CD14-positive monocyte (primary cell): ENCODE results near the gene RNU1-4. TPM values are rescaled to one million over a fixed set of nuclear protein-coding genes. Genes with fewer than 3 reads are reported as not detected.
"Not testable (repeated sequence)": the region's sequence is repeated elsewhere in the genome, so short reads cannot be mapped to it uniquely, and the experiment has no call there.

ENCODE experiments used
- DNase-seq, 3 donors: peaks; one replicate each; pipeline ENCODE4 v3.0.0-alpha.2; 2011 to 2022
- H2AFZ ChIP-seq: 2 replicates; pipeline ENCODE4 v1.6.0; 2012; ENCODE audit warnings: mild to moderate bottlenecking, low read depth, low read length, inconsistent platforms; ENCODE audit not compliant: insufficient read depth, poor library complexity, severe bottlenecking
- H3K27ac ChIP-seq, 2 donors: 1 replicate in 1 of 2; 2 replicates in 1 of 2; pipeline ENCODE4 v1.5.1; 2012 to 2013; ENCODE audit warnings: low read length in 2 of 2, control low read depth in 1 of 2, inconsistent platforms in 1 of 2, low read depth in 1 of 2, mild to moderate bottlenecking in 1 of 2
- H3K27me3 ChIP-seq, 2 donors: one replicate each; pipeline versions ENCODE4 v1.6.0 to v1.6.1; 2011 to 2013; ENCODE audit warnings: low read length in 2 of 2; ENCODE audit not compliant: control insufficient read depth in 2 of 2, insufficient read depth in 2 of 2
- H3K36me3 ChIP-seq, 2 donors: replicated peaks in 1 of 2; 1 replicate in 1 of 2; 2 replicates in 1 of 2; pipeline versions ENCODE4 v1.5.1 to v1.6.1; 2012 to 2013; ENCODE audit warnings: low read length in 2 of 2, control low read depth in 1 of 2, inconsistent platforms in 1 of 2, mild to moderate bottlenecking in 1 of 2; ENCODE audit not compliant: insufficient read depth in 2 of 2, control insufficient read depth in 1 of 2
- H3K4me1 ChIP-seq, 2 donors: 1 replicate in 1 of 2; 2 replicates in 1 of 2; pipeline versions ENCODE4 v1.5.1 to v1.6.1; 2012 to 2013; ENCODE audit warnings: low read length in 2 of 2, control low read depth in 1 of 2, inconsistent platforms in 1 of 2, mild to moderate bottlenecking in 1 of 2, moderate library complexity in 1 of 2; ENCODE audit not compliant: insufficient read depth in 2 of 2, control insufficient read depth in 1 of 2
- H3K4me2 ChIP-seq: replicated peaks from 2 replicates; pipeline ENCODE3; 2012; ENCODE audit warnings: low read length, moderate library complexity, mild to moderate bottlenecking; ENCODE audit not compliant: poor library complexity, severe bottlenecking; ENCODE audit errors: extremely low read depth
- H3K4me3 ChIP-seq, 3 experiments: fragments of 200-600 bp in 1 of 3; sonication (generic) in 1 of 3; replicated peaks in 1 of 3; 1 replicate in 2 of 3; 2 replicates in 1 of 3; pipeline ENCODE4 v1.5.1; 2011 to 2013; ENCODE audit warnings: low read length in 3 of 3, mild to moderate bottlenecking in 3 of 3, control low read depth in 2 of 3, low read depth in 2 of 3, inconsistent platforms in 1 of 3, moderate library complexity in 1 of 3
- H3K79me2 ChIP-seq: 2 replicates; pipeline ENCODE4 v1.6.0; 2012; ENCODE audit warnings: mild to moderate bottlenecking, control low read depth, inconsistent platforms, low read length, moderate library complexity; ENCODE audit not compliant: insufficient read depth
- H3K9ac ChIP-seq: 2 replicates; pipeline ENCODE4 v1.6.0; 2017; ENCODE audit warnings: low read length, mild to moderate bottlenecking; ENCODE audit not compliant: insufficient read depth, poor library complexity, severe bottlenecking
- H3K9me3 ChIP-seq, 2 donors: replicated peaks in 1 of 2; 1 replicate in 1 of 2; 2 replicates in 1 of 2; pipeline versions ENCODE4 v1.5.1 to v1.6.1; 2012 to 2013; ENCODE audit warnings: low read length in 2 of 2, control low read depth in 1 of 2; ENCODE audit not compliant: control insufficient read depth in 1 of 2, insufficient read depth in 1 of 2
- H4K20me1 ChIP-seq: 2 replicates; pipeline ENCODE4 v1.6.0; 2012; ENCODE audit warnings: mild to moderate bottlenecking, low read length, control low read depth, moderate library complexity; ENCODE audit not compliant: insufficient read depth
- H3K27ac Mint-ChIP-seq, 7 donors: one replicate each; pipeline ENCODE4 v1.8.0; 2020; ENCODE audit warnings: mild to moderate bottlenecking in 7 of 7, mixed read lengths in 7 of 7, moderate library complexity in 6 of 7, inconsistent platforms in 2 of 7
- H3K27me3 Mint-ChIP-seq, 3 donors: one replicate each; pipeline ENCODE4 v1.8.0; 2021 to 2022; ENCODE audit warnings: low read depth in 3 of 3, mild to moderate bottlenecking in 3 of 3, mixed read lengths in 3 of 3, moderate library complexity in 3 of 3, inconsistent platforms in 1 of 3
- H3K36me3 Mint-ChIP-seq, 2 donors: one replicate each; pipeline ENCODE4 v1.8.0; 2020; ENCODE audit warnings: mixed read lengths in 2 of 2, inconsistent platforms in 1 of 2, mild to moderate bottlenecking in 1 of 2
- H3K4me1 Mint-ChIP-seq: one replicate; pipeline ENCODE4 v1.8.0; 2020; ENCODE audit warnings: mild to moderate bottlenecking, mixed read lengths
- H3K4me3 Mint-ChIP-seq, 2 donors: one replicate each; pipeline ENCODE4 v1.8.0; 2020; ENCODE audit warnings: mild to moderate bottlenecking in 2 of 2, mixed read lengths in 2 of 2, moderate library complexity in 1 of 2
- H3K9me3 Mint-ChIP-seq, 7 donors: one replicate each; pipeline ENCODE4 v1.8.0; 2020 to 2022; ENCODE audit warnings: mixed read lengths in 7 of 7, mild to moderate bottlenecking in 6 of 7, moderate library complexity in 6 of 7, inconsistent platforms in 2 of 7
- whole genome bisulfite sequencing: methylation state at CpG from one replicate; pipeline ENCODE4 v1.1.5; 2013; ENCODE audit warnings: missing lambda C conversion rate; ENCODE audit not compliant: insufficient coverage; 5-methylcytosine and 5-hydroxymethylcytosine counted together
- intact Hi-C, 2 donors: fragments of 100-400 bp; cut with micrococcal nuclease; formaldehyde crosslinking; loops; one replicate each; pipeline versions ENCODE4 v1.15.0 to v1.15.1; 2023
- polyA plus RNA-seq, 3 donors: library from polyadenylated mRNA; depleted of rRNA in 1 of 3; unstranded in 2 of 3; stranded (reverse) in 1 of 3; fragments of 300-500 nt in 2 of 3; fragments of >200 nt in 1 of 3; fragmentation: Illumina TruSeq in 2 of 3; gene quantifications; 1 replicate in 2 of 3; 2 replicates in 1 of 3; pipeline ENCODE4 v1.2.3, GENCODE V29; 2012 to 2021

RNU1-4 gene
- polyA plus RNA-seq, 3 donors = not detected

GRCh38 chr1:16752770-16753169 is 12.5 kb downstream of the RNU1-4 start:
- not testable (repeated sequence) for DNase-seq

GRCh38 chr1:16755385-16755784 is 15.1 kb downstream of the RNU1-4 start:
- not testable (repeated sequence) for H3K4me1 Mint-ChIP-seq, H3K27ac ChIP-seq, H3K27ac Mint-ChIP-seq

More at GRCh38 chr1:16752770-16753169, 12.5 kb downstream of the RNU1-4 start:
- H3K27ac Mint-ChIP-seq, H3K36me3 Mint-ChIP-seq, H3K36me3 ChIP-seq, intact Hi-C loops, H3K4me3 Mint-ChIP-seq, H3K4me3 ChIP-seq, H3K27ac ChIP-seq, H3K27me3 ChIP-seq, H3K4me1 Mint-ChIP-seq, H3K4me1 ChIP-seq, H3K79me2 ChIP-seq, H3K27me3 Mint-ChIP-seq, H3K9ac ChIP-seq, H3K9me3 ChIP-seq, H4K20me1 ChIP-seq, H3K9me3 Mint-ChIP-seq, H3K4me2 ChIP-seq, H2AFZ ChIP-seq: not testable (repeated sequence)
- no CpG with 5 or more reads among the region's 3 CpGs for WGBS

GRCh38 chr1:16755932-16756331 is 15.6 kb downstream of the RNU1-4 start:
- H3K27ac Mint-ChIP-seq, intact Hi-C loops, H3K9me3 Mint-ChIP-seq, H3K9ac ChIP-seq, H3K9me3 ChIP-seq, H3K4me1 ChIP-seq, H2AFZ ChIP-seq, DNase-seq, H3K4me3 ChIP-seq, H3K4me2 ChIP-seq, H3K27ac ChIP-seq, H3K4me1 Mint-ChIP-seq, H3K27me3 ChIP-seq, H3K79me2 ChIP-seq, H3K36me3 ChIP-seq, H4K20me1 ChIP-seq, H3K36me3 Mint-ChIP-seq, H3K4me3 Mint-ChIP-seq: not testable (repeated sequence)
- WGBS = no CpG with 5 or more reads among the region's 2 CpGs
- peaks cover 0 to 14% (median 7%) of the 10 kb centered on the region in 3 donors for H3K27me3 Mint-ChIP-seq

More at GRCh38 chr1:16755385-16755784, 15.1 kb downstream of the RNU1-4 start:
- H3K9me3 Mint-ChIP-seq, H3K27me3 ChIP-seq, H3K79me2 ChIP-seq, intact Hi-C loops, H3K9ac ChIP-seq, H3K4me3 ChIP-seq, H3K4me2 ChIP-seq, H3K9me3 ChIP-seq, DNase-seq, H3K4me1 ChIP-seq, H2AFZ ChIP-seq, H4K20me1 ChIP-seq, H3K36me3 Mint-ChIP-seq, H3K4me3 Mint-ChIP-seq, H3K36me3 ChIP-seq: not testable (repeated sequence)
- peaks cover 0 to 12% (median 3%) of the 10 kb centered on the region in 3 donors for H3K27me3 Mint-ChIP-seq
- WGBS = no CpG with 5 or more reads among the region's 1 CpG

- H3K4me1 Mint-ChIP-seq, H2AFZ ChIP-seq, H3K4me1 ChIP-seq, H3K36me3 Mint-ChIP-seq, H3K27ac ChIP-seq, DNase-seq, H4K20me1 ChIP-seq, H3K9me3 Mint-ChIP-seq, H3K9ac ChIP-seq, H3K36me3 ChIP-seq, H3K9me3 ChIP-seq, H3K79me2 ChIP-seq, H3K4me2 ChIP-seq, H3K4me3 Mint-ChIP-seq, H3K4me3 ChIP-seq, intact Hi-C loops, H3K27ac Mint-ChIP-seq, H3K27me3 ChIP-seq: not testable (repeated sequence)
- peaks cover 0 to 15% (median 8%) of the 10 kb centered on the region in 3 donors for H3K27me3 Mint-ChIP-seq
- no CpG with 5 or more reads among the region's 6 CpGs for WGBS
Measured at GRCh38 chr1:16757574-16757973, 17.3 kb downstream of the RNU1-4 start.
